NCI-H2227 treated with DMSO at 0.1 percent for 48 hours (cell line): ENCODE measurements around the gene LOXHD1.

ENCODE experiments used
- DNase-seq: peaks from one replicate; lab custom pipeline; 2025; lab: John Stamatoyannopoulos, UW

The LOXHD1 gene

GRCh38 chr18:46629361-46629760, 27.7 kb downstream of the LOXHD1 start:
- no peak for DNase-seq

GRCh38 chr18:46628206-46628605, 28.8 kb downstream of the LOXHD1 start:
- peak; percentile 7 for DNase-seq

GRCh38 chr18:46627136-46627535, 29.9 kb downstream of the LOXHD1 start:
- no peak for DNase-seq

GRCh38 chr18:46625069-46625468, 32.0 kb downstream of the LOXHD1 start:
- DNase-seq = no peak

GRCh38 chr18:46624127-46624526, 32.9 kb downstream of the LOXHD1 start:
- DNase-seq = no peak

- DNase-seq = no peak
Measured at GRCh38 chr18:46623541-46623940, 33.5 kb downstream of the LOXHD1 start.

- peak; percentile 18 for DNase-seq
Measured at GRCh38 chr18:46622999-46623398, 34.0 kb downstream of the LOXHD1 start.

GRCh38 chr18:46622451-46622850, 34.6 kb downstream of the LOXHD1 start:
- no peak for DNase-seq

- no peak for DNase-seq
Measured at GRCh38 chr18:46621871-46622270, 35.1 kb downstream of the LOXHD1 start.

- DNase-seq = no peak
Measured at GRCh38 chr18:46621111-46621766, 35.8 kb downstream of the LOXHD1 start.

- DNase-seq = no peak
Measured at GRCh38 chr18:46619559-46619958, 37.5 kb downstream of the LOXHD1 start.

- no peak for DNase-seq
Measured at GRCh38 chr18:46615720-46616119, 41.3 kb downstream of the LOXHD1 start.

GRCh38 chr18:46609048-46609447, 48.0 kb downstream of the LOXHD1 start:
- no peak for DNase-seq

GRCh38 chr18:46607926-46608325, 49.1 kb downstream of the LOXHD1 start:
- no peak for DNase-seq

- DNase-seq = no peak
Measured at GRCh38 chr18:46601141-46601805, 55.7 kb downstream of the LOXHD1 start.

- DNase-seq = no peak
Measured at GRCh38 chr18:46596119-46596518, 60.9 kb downstream of the LOXHD1 start.

GRCh38 chr18:46591783-46592391, 65.1 kb downstream of the LOXHD1 start:
- no peak for DNase-seq

GRCh38 chr18:46590103-46590502, 66.9 kb downstream of the LOXHD1 start:
- DNase-seq = no peak

- no peak for DNase-seq
Measured at GRCh38 chr18:46588971-46589660, 67.9 kb downstream of the LOXHD1 start.

- peak; percentile 59 for DNase-seq
Measured at GRCh38 chr18:46587600-46587999, 69.4 kb downstream of the LOXHD1 start.

GRCh38 chr18:46583711-46584110, 73.3 kb downstream of the LOXHD1 start:
- no peak for DNase-seq

GRCh38 chr18:46581648-46582047, 75.4 kb downstream of the LOXHD1 start:
- DNase-seq = no peak

- DNase-seq = no peak
Measured at GRCh38 chr18:46578987-46579386, 78.0 kb downstream of the LOXHD1 start.
